ENCODE data around the gene ZMYND8. TPM values are rescaled to one million over a fixed set of nuclear protein-coding genes. Genes with fewer than 3 reads are reported as not detected.
A peak's percentile ranks its signal among the peaks of the same experiment; 100 is the strongest.

The ZMYND8 gene
- total and polyA plus RNA-seq, 2 of the 8 experiments (the other 6 are each of a cell fraction or from before 2014, with no cell fraction given): 50.5 to 163 TPM

GRCh38 chr20:47356220-47356525, 326 bp downstream of the ZMYND8 start:
- no peak overlapping the region for H2AFZ ChIP-seq (ENCODE audit: low read length)
- H3K9ac ChIP-seq (replicated peaks in 1 of 4; ENCODE audit: extremely low read depth in 1 of 4, low read depth in 3 of 4, low read length in 3 of 4): 0 out of 7 replicates have a peak overlapping the region, but pooled peaks of 1 of the 4 experiments have one; percentile 22
- ChIA-PET POLR2A (ENCODE audit: partially characterized antibody) (interaction anchor here (1.0 to 42.1 kb wide), 10 partner anchors 2 to 139 kb away, joined by 3 to 1191 read pairs (median 8); partner anchors contain the start of gene ZMYND8), CTCF (ENCODE audit: partially characterized antibody) (interaction anchor here (0.8 to 3.2 kb wide), 11 partner anchors 11 to 106 kb away, joined by 3 to 17 read pairs (median 3); no protein-coding TSS in a partner anchor)
- H3K79me2 ChIP-seq (ENCODE audit: control insufficient read depth in 1 of 2, insufficient read depth in 2 of 2, low read length in 2 of 2): peaks cover 44 to 99% of the 10 kb centered on the region in 2 experiments
- peak overlapping the region; percentile 80 for H2BK120ac ChIP-seq (replicated peaks; ENCODE audit: low read depth, low read length)
- no peaks in the 10 kb centered on the region for H4K20me1 ChIP-seq (replicated peaks in 1 of 2; ENCODE audit: control insufficient read depth in 1 of 2, insufficient read depth in 2 of 2, low read length in 2 of 2)
- peak overlapping the region; percentile 94 for H3K18ac ChIP-seq (ENCODE audit: extremely low read depth, low read length)
- H2BK15ac ChIP-seq (ENCODE audit: low read length): peak overlapping the region; percentile 90; the same call in 1 of the 2 replicates
- peak overlapping the region; percentile 85 for H3K56ac ChIP-seq (replicated peaks; ENCODE audit: insufficient read length, low read depth, low read length)
- H4K5ac ChIP-seq (ENCODE audit: insufficient read length, low read depth, low read length): peak overlapping the region; percentile 85
- peak overlapping the region; percentile 98 for H3K27ac ChIP-seq (ENCODE audit: low read depth, low read length)
- peaks cover 70 to 85% (median 77%) of the 10 kb centered on the region in 4 experiments for H3K4me1 ChIP-seq (replicated peaks in 1 of 4; ENCODE audit: control insufficient read depth in 3 of 4, insufficient read depth in 4 of 4, low read length in 3 of 4)
- no peak for TF ChIP-seq FOSL1 (IDR thresholded peaks at IDR 0.05; ENCODE audit: insufficient read depth, low read depth, low read length)
- no peak for TF ChIP-seq USF2 (IDR thresholded peaks at IDR 0.05; ENCODE audit: low read length)
- no peak for TF ChIP-seq CBX8 (IDR thresholded peaks at IDR 0.05; ENCODE audit: borderline replicate concordance, low read depth, low read length)
- peak overlapping the region; percentile 28 to 67; a peak in 3 of 4 replicates for H3K4me2 ChIP-seq (ENCODE audit: insufficient read depth in 1 of 2, low read depth in 2 of 2, low read length in 2 of 2)
- no peak for DNase-seq (ENCODE audit: low read depth in 1 of 2, low spot score in 2 of 2)
- no peak overlapping the region for H3K14ac ChIP-seq (ENCODE audit: insufficient read length)
- peak overlapping the region in 1 of 4 experiments; percentile 27; a peak in 3 of 8 replicates for H3K4me3 ChIP-seq (ENCODE audit: extremely low read depth in 1 of 4, insufficient read depth in 2 of 4, low read depth in 3 of 4, low read length in 4 of 4)
- peak overlapping the region; percentile 84 for H2AK5ac ChIP-seq (ENCODE audit: low read depth, low read length)
- H3K23me2 ChIP-seq (ENCODE audit: low read depth, low read length): no peaks in the 10 kb centered on the region; the same call in 1 of the 2 replicates
- H3K4ac ChIP-seq (replicated peaks; ENCODE audit: insufficient read length, low read depth, low read length): peak overlapping the region; percentile 81
- H4K91ac ChIP-seq (replicated peaks; ENCODE audit: insufficient read length, low read length): peak overlapping the region; percentile 76
- no peak overlapping the region for H3K23ac ChIP-seq (ENCODE audit: insufficient read length)
- peak overlapping the region; percentile 92 for H2BK5ac ChIP-seq (ENCODE audit: low read depth, low read length)
- H3K36me3 ChIP-seq (ENCODE audit: control insufficient read depth in 2 of 4, insufficient read depth in 4 of 4, low read length in 3 of 4): peaks cover 0 to 30% (median under 1%) of the 10 kb centered on the region in 4 experiments; a peak in 3 of 8 replicates
- no peaks in the 10 kb centered on the region for H3K9me3 ChIP-seq (ENCODE audit: insufficient read depth in 2 of 2, low read depth in 1 of 2, low read length in 1 of 2)
- no peaks in the 10 kb centered on the region; the same call in 1 of the 2 replicates for H3K79me1 ChIP-seq (ENCODE audit: low read depth, low read length)
- no peak overlapping the region for H4K8ac ChIP-seq (ENCODE audit: extremely low read depth, insufficient read depth, low read length)
- peak overlapping the region; percentile 91 for H2BK12ac ChIP-seq (ENCODE audit: low read depth, low read length)
- peak overlapping the region; percentile 76; the same call in 1 of the 2 replicates for H2BK20ac ChIP-seq (ENCODE audit: low read length)
- FAIRE-seq: no peak
- H3K27me3 ChIP-seq (replicated peaks in 1 of 4; ENCODE audit: control insufficient read depth in 3 of 4, extremely low read depth in 1 of 4, insufficient read depth in 3 of 4, low read length in 3 of 4): no peaks in the 10 kb centered on the region

Measured in H1 (cell line).